AG10803 (cell line): ENCODE data around the gene PIGU.
A peak's percentile ranks its signal among the peaks of the same experiment; 100 is the strongest.

Experiments
- DNase-seq: peaks from one replicate; pipeline ENCODE4 v3.0.0; 2010; ENCODE audit warnings: low read depth
- H3K4me3 ChIP-seq: 2 replicates; pipeline ENCODE4 v1.5.1; 2011; ENCODE audit warnings: mild to moderate bottlenecking, low read length, control low read depth
- TF ChIP-seq, protein P1 (sequence below): conservative IDR thresholded peaks from 2 replicates; pipeline ENCODE4 v1.5.1; 2011; ENCODE audit warnings: mild to moderate bottlenecking, low read length, control low read depth, inconsistent platforms

The PIGU gene

DNA sequence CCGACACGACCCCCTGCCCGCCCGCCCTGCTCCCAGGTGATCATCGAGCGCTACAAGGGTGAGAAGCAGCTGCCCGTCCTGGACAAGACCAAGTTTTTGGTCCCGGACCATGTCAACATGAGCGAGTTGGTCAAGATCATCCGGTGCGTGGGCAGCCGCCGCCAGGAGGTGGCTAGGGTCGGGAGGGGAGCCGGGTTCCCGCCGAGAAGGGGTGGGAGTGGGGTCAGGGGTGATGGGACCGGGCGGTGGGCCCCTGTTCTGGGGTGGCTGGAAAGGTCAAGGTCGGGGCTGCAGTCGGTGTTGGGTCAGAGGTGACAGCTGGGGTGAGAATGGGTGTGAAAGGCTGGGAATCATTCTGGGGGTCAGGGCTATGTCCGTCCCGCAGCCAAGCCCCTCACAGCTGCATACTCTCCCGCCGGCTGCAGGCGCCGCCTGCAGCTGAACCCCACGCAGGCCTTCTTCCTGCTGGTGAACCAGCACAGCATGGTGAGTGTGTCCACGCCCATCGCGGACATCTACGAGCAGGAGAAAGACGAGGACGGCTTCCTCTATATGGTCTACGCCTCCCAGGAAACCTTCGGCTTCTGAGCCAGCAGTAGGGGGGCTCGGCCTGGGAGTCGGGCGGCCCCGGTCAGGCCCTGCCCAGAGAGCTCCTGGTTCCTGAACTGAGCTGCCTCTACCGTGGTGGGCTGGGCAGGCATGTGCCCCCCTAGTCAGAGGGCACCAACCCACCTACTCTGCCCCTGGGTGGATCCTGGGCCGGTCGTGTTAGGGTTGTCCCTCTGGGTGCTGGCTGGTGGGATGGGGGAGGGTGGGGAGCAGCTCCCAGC lies 117.4 kb downstream of the PIGU start:
- TF ChIP-seq, protein P1, sequence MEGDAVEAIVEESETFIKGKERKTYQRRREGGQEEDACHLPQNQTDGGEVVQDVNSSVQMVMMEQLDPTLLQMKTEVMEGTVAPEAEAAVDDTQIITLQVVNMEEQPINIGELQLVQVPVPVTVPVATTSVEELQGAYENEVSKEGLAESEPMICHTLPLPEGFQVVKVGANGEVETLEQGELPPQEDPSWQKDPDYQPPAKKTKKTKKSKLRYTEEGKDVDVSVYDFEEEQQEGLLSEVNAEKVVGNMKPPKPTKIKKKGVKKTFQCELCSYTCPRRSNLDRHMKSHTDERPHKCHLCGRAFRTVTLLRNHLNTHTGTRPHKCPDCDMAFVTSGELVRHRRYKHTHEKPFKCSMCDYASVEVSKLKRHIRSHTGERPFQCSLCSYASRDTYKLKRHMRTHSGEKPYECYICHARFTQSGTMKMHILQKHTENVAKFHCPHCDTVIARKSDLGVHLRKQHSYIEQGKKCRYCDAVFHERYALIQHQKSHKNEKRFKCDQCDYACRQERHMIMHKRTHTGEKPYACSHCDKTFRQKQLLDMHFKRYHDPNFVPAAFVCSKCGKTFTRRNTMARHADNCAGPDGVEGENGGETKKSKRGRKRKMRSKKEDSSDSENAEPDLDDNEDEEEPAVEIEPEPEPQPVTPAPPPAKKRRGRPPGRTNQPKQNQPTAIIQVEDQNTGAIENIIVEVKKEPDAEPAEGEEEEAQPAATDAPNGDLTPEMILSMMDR, result peak; percentile 7; the same call in 1 of the 2 replicates
- no peak for DNase-seq
- peak overlapping the region; percentile 81 for H3K4me3 ChIP-seq

DNA sequence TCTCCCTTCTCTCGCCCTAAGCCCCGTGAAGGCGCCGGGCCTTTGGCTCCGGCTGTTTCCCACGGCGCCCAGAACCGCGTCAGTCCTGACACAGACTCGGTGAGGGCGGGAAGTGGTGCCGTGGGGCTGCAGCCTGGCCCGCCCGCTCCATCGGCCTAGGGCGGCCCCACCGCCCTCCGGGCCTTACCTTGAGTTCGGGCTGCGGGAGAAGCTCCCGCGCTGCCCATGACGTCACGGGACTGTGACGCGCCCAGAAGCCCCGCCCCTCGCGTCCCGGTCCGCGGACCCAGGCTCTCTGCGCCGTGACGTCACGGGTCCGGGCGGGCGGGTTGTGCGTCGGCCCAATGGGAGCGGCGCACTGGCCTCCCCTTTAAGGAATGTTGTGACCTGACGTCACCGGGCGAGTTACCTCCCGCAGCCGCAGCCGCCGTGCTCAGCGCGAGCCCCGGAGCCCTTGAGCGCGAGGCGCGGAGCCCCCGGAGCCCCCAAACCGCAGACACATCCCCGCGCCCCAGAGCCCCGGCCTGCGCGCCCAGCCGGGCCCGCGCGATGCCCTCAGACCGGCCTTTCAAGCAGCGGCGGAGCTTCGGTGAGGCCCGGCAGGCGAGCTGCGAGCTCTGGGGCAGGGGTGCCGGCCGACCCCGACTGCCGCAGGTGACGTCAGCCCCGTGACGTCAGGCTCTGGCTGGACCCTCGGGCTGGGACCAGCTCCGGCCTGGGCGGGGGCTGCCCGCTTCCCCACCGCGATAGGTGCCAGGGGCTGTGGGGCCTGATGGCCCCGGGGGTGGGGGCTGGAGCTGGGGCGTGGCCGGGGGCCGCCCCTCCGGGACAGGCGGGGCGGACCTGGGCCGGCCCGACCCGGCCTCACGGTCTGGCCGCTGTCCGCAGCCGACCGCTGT lies 118.3 kb downstream of the PIGU start, which contains the start of gene MAP1LC3A:
TSS of gene MAP1LC3A (plus strand) at position 399 of the 899 bp plus-strand sequence. CDS start at position 550, 151 bp downstream.
- DNase-seq, result peak; percentile 94
- peak within 1 kb of the TSS; percentile 81 for H3K4me3 ChIP-seq
- TF ChIP-seq, protein P1, result no peak

DNA sequence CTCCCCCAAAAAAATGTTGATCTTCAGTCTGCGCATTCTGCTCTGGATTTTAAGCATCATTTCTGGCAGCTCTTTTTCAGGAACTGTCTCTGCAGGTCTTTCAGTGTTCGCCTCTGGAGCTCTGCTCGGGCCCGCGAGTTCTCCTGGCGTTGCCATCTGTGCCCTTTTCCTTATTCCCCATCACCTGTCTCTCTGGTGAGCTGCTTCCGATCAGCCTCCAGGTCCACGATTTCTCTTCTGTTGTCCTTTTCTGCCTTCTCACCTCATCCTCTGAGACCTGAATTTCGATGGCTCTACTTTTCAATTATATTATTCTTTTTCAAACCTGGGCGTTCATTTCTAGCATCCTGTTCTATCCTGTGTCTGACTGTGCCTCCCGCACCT lies 119.0 kb downstream of the PIGU start:
- TF ChIP-seq, protein P1, result no peak
- no peak for DNase-seq
- peak overlapping the region; percentile 81 for H3K4me3 ChIP-seq

DNA sequence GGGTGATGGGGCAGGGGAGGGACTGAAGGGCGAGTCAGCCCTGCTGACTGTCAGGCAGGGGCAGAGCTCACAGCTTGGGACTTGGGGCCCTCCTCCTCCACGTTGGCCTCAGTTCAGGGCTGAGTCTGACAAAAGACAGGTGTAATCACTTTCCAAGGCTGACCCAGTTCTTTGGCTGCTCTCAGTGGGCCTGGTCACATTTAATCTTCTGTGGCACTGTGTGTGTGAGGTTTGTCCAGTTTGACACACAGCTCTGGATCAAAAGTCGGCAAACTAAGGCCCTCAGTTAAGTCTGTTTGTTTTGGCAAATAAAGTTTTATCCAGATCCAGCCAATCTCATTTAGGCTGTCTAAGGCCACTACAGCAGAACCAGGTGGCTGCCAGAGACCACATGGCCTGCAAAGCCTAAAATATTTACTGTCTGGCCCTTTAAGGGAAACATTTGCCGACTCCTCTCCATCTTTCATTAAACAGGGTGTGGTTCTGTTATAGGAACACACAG lies 123.5 kb downstream of the PIGU start:
- no peak overlapping the region for H3K4me3 ChIP-seq
- DNase-seq, result no peak
- TF ChIP-seq, protein P1, result no peak

DNA sequence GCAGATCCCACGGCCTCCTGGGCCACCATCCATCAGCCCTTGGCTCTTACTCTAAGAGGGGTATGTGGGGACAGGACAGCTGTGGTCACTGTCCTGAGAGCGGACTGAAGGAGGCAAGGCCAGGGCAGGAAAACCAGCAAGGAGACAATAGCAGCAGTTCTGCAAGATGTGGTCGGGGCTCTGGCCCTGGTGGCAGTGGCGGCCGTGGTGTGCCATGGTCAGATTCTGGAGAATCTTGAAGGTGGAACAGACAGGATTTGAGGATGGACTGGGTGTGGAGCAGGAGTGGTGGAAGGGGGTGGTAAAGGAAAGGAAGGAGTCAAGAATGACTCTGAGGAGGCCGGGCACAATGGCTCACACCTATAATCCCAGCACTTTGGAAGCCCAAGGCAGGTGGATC lies 124.3 kb downstream of the PIGU start:
- TF ChIP-seq, protein P1, result no peak
- H3K4me3 ChIP-seq, result no peak overlapping the region
- DNase-seq, result no peak

DNA sequence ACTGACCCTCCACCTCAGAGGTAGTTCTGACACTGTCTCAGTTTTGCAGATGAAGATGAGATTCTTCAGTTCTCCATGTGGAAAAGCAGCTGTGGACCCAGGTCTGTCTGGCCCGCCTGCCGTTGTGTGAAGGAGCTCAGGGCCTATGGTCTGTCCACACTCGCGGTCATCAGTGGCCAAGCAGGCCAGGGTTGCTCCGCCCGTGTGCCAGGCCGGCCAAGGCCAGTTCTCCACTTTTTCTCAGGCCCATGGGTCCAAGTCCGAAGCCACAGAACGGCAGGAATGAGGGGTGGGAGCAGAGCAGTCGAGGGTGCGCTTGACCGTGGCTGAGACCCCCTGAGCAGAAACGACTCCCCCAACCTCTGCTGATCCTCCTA lies 127.0 kb downstream of the PIGU start:
- TF ChIP-seq, protein P1, result no peak
- no peak for DNase-seq

More for the DNA sequence above, 127.0 kb downstream of the PIGU start:
- no peak overlapping the region for H3K4me3 ChIP-seq
